Memory B cell (primary cell): ENCODE measurements around the gene ICA1.

ENCODE experiments used
- ATAC-seq: fragments of 150-1000 bp; cut with Tn5 transposase; 2 replicates; pipeline ENCODE4 v1.10.0; 2021; ENCODE audit warnings: low read depth, mild to moderate bottlenecking, moderate library complexity
- DNase-seq, 2 donors: peaks; one replicate each; pipeline ENCODE4 v3.0.0; 2022; ENCODE audit warnings: low spot score in 2 of 2
- H3K27ac Mint-ChIP-seq: one replicate; pipeline ENCODE4 v1.8.0; 2022; ENCODE audit warnings: mild to moderate bottlenecking, moderate library complexity, mixed read lengths
- H3K27me3 Mint-ChIP-seq: one replicate; pipeline ENCODE4 v1.8.0; 2022; ENCODE audit warnings: mixed read lengths
- H3K36me3 Mint-ChIP-seq: one replicate; pipeline ENCODE4 v1.8.0; 2022; ENCODE audit warnings: mild to moderate bottlenecking, mixed read lengths
- H3K4me1 Mint-ChIP-seq: one replicate; pipeline ENCODE4 v1.8.0; 2022; ENCODE audit warnings: mixed read lengths
- H3K4me3 Mint-ChIP-seq: one replicate; pipeline ENCODE4 v1.8.0; 2022; ENCODE audit warnings: mild to moderate bottlenecking, moderate library complexity, mixed read lengths
- H3K9me3 Mint-ChIP-seq: one replicate; pipeline ENCODE4 v1.8.0; 2022; ENCODE audit warnings: mixed read lengths

The ICA1 gene

DNA sequence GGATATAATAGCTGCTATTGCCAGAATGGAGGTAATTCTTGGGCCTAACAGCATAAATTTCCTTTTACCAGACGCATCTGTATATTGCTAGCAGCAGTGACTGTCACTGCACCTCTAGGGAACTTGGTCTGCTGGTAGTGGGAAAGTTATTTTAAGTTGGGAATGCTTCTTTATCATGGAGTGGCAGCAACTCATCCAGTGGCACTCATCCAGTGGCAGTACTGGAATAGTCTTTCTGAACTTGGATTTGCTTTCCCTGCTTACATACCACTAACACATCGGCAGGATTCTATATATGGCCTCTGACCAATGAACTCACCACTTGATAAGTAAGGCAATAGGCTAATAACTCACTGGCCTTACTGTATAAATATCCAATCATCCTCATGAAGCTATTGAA, 22.0 kb upstream of the ICA1 start:
- no peaks in the 10 kb centered on the region for H3K36me3 Mint-ChIP-seq
- no peak for DNase-seq
- no peak for ATAC-seq
- H3K9me3 Mint-ChIP-seq = no peaks in the 10 kb centered on the region
- H3K4me3 Mint-ChIP-seq = no peak overlapping the region
- H3K27me3 Mint-ChIP-seq = peaks cover 3% of the 10 kb centered on the region
- H3K4me1 Mint-ChIP-seq = no peaks in the 10 kb centered on the region
- no peak overlapping the region for H3K27ac Mint-ChIP-seq

DNA sequence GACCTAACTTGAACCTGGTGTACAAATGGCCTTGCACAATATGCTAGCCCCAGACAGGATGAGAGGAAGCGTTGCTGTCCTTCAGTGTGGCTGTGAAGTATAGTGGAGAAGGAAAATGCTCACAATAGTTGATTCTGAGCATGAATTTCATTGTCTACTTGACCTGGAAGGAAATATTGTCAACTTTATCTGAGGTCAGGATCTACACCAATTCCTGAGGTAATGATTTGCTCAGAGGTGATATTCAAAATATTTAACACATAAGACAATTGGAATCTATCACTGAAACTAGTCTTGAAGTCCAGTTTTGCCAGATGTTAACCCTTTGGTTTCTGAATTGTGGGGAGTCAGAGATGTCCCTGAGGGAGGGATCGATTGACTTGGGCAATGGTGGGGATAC, 20.9 kb upstream of the ICA1 start:
- no peaks in the 10 kb centered on the region for H3K4me1 Mint-ChIP-seq

DNA sequence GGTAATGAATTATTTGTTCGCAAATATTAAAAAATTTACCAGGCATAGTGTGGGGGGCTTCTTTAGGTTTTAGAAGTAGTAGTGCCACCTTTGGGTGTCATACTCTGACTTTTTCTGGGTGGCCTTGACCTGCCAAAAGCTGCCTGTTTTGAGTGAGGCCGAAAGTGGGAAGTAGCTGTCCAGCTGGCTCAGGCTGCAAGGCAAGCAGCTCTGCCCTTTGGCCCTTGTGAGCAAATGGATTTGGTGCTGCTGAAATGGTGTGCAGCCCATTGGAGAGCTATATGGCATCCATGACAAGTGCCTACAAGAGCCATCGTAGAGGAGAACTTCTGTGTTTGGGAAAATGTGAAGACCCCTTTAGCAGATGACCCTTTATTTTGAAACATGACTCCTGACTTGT, 20.2 kb upstream of the ICA1 start:
- Mint-ChIP-seq H3K27ac (no peak overlapping the region), H3K36me3 (no peaks in the 10 kb centered on the region), H3K9me3 (no peaks in the 10 kb centered on the region), H3K4me3 (no peak overlapping the region), H3K27me3 (peaks cover 1% of the 10 kb centered on the region), H3K4me1 (no peaks in the 10 kb centered on the region)
- ATAC-seq (no peak), DNase-seq (no peak)

More for the DNA sequence above, 20.9 kb upstream of the ICA1 start:
- ATAC-seq (no peak), DNase-seq (no peak)
- H3K36me3 Mint-ChIP-seq = no peaks in the 10 kb centered on the region
- H3K27ac Mint-ChIP-seq = no peak overlapping the region
- H3K9me3 Mint-ChIP-seq = no peaks in the 10 kb centered on the region
- peaks cover 3% of the 10 kb centered on the region for H3K27me3 Mint-ChIP-seq
- H3K4me3 Mint-ChIP-seq = no peak overlapping the region

DNA sequence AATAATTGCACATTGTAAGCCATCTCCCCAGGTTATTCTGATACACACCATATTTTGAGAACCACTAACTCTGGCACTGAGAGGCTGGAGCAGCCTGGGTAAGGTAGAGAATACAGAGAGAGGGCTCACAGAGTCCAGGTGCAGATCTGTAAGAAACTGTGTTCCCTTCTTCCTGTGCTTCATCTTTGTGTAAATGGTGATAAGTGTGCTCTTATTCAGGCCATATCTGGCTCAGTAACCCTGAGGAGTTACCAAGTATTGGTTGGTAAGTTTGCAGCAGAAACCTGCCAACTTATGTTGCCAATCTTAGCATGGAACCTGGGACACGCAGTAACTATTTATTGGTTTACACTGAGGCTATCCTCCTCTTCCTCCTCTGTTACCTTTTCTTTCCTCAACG, 16.2 kb upstream of the ICA1 start:
- H3K4me3 Mint-ChIP-seq = no peak overlapping the region
- no peaks in the 10 kb centered on the region for H3K9me3 Mint-ChIP-seq
- H3K36me3 Mint-ChIP-seq = no peaks in the 10 kb centered on the region
- H3K27ac Mint-ChIP-seq = no peak overlapping the region
- H3K27me3 Mint-ChIP-seq = peaks cover 3% of the 10 kb centered on the region
- DNase-seq (no peak), ATAC-seq (no peak)
- H3K4me1 Mint-ChIP-seq = no peaks in the 10 kb centered on the region

DNA sequence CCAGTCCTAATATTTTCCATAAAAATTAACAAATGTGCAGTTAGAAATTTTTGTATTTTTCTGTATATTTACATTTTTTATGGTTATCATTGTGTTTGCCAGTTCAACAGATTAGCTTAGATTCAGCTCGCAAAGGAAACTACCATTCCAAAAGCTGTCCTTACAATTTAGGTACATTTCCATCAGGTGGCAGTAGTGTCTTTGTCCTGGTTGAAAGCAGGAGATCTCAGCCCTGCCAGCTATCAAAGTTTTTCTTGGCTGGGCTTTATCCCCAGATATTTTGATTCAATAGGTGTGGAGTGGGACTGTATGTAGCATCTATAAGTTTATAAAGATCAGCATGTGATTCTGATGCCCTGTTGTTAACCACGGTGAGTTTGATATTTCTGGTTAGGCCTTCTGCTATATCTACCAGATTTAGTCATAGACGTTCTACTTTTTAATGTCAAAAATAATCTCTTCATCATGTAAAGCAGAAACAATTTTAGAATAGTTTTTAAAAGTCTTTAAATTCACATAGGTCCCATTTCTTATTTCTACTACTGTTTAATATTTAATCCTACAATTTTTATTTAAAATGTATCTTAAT, 15.5 kb upstream of the ICA1 start:
- Mint-ChIP-seq H3K4me1 (no peaks in the 10 kb centered on the region), H3K9me3 (no peaks in the 10 kb centered on the region), H3K36me3 (no peaks in the 10 kb centered on the region), H3K4me3 (no peak overlapping the region), H3K27ac (no peak overlapping the region), H3K27me3 (peaks cover 3% of the 10 kb centered on the region)
- ATAC-seq (no peak), DNase-seq (no peak)

DNA sequence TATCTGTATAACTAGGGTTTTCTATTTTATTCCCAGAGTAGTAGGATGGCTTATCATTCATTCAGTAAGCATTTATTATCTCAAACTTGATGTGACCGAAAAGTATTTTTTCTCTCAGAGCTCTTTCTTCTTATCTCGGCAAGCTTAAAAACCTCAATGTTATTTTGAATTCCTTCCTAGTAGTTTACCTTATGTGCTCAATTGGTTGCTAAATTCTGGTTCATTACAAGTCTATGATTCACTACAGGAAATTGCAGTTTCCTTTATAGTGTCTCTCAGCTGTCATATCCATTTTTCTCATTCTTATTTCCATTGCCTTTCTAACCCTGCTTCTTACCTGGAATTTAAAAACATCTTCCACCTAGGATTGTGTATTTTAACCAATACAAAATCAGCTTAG, 12.6 kb upstream of the ICA1 start:
- no peak for DNase-seq
- H3K27ac Mint-ChIP-seq = no peak overlapping the region
- H3K4me1 Mint-ChIP-seq = no peaks in the 10 kb centered on the region
- no peak overlapping the region for H3K4me3 Mint-ChIP-seq
- peaks cover 3% of the 10 kb centered on the region for H3K27me3 Mint-ChIP-seq
- H3K9me3 Mint-ChIP-seq = no peaks in the 10 kb centered on the region
- H3K36me3 Mint-ChIP-seq = no peaks in the 10 kb centered on the region
- no peak for ATAC-seq

DNA sequence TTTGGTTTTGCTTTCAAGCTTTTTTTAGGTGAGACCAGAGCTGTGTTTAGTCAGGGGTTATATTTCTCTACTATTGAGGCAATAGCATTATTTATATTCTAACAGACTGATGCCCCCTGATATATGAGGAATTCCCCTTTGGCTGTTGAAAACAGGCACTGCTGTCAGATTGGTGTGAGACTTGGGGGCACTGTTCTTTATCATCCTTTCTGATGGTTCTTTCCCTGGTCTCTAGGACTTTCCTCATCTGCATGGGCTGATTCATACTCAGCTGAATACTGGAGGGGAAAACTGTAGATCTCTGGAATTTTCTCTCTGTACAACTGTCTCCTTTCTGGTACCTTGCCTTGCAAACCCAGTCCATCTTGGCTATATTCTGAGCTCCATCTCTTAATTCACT, 10.0 kb upstream of the ICA1 start:
- H3K4me1 Mint-ChIP-seq = no peaks in the 10 kb centered on the region
- H3K9me3 Mint-ChIP-seq = no peaks in the 10 kb centered on the region
- H3K27ac Mint-ChIP-seq = no peak overlapping the region
- DNase-seq (no peak), ATAC-seq (no peak)
- no peak overlapping the region for H3K4me3 Mint-ChIP-seq
- peaks cover 3% of the 10 kb centered on the region for H3K27me3 Mint-ChIP-seq
- no peaks in the 10 kb centered on the region for H3K36me3 Mint-ChIP-seq

DNA sequence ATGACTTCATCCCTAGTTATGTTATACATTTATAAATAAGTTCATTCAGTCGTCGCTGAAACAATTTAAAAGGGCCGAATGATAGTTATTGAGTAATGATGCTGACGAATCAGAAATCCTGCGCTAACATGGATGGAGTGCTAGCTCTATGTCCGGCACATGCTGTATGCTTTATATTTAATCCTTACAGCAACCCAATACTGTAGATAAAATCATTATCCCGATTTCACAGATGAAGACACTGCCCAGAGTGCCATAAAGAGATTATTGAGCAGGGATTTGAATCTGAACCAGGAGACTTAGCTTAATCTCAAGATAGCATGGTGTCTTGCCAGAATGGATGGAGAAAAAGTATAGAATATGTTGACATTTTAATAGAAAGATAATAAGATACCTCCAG, 1.1 kb upstream of the ICA1 start:
- Mint-ChIP-seq H3K4me3 (no peak overlapping the region), H3K4me1 (peaks cover 4% of the 10 kb centered on the region), H3K9me3 (peaks cover 2% of the 10 kb centered on the region), H3K36me3 (no peaks in the 10 kb centered on the region), H3K27ac (no peak overlapping the region), H3K27me3 (peaks cover 15% of the 10 kb centered on the region)
- DNase-seq (no peak), ATAC-seq (no peak)

DNA sequence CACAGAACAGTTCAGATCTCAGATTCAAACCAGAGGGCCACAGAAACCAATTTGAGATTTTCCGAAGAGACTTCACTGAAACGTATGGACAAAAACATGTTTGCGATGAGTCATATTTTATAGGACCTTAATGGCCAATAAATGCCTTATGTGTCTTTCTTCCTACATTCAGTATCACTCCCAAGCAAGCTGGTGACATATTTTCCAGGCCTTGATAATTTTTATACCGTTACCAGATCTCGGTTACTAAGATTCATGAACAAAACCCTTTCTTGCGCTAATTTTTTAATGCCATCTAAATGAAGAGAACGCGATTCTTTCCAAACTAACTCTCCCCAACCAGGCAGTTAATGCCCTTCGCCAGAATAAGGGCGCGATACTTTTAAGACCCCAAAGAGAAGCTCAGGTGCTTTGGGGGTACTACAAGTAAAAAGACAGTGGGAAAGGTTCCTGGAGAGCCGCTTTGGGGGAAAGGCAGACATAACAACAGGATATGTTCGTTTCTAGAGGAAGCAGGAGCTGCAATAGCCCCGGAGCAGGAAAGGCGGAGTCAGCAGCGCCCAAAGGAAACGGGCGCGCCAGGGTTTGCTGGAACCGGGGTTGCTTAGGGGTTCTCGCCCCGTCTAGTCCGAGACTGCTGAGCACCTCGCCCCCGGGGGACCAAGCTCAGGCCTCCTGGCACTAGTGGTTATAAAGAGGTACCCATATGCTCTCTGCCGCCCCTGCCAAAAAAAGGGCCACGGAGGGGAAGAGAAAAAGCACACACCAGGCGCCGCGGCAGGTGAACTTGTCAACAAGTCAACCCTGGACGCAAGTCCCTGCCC, 884 bp downstream of the ICA1 start:
- no peak overlapping the region for H3K27ac Mint-ChIP-seq
- H3K9me3 Mint-ChIP-seq = peaks cover 2% of the 10 kb centered on the region
- H3K36me3 Mint-ChIP-seq = no peaks in the 10 kb centered on the region
- H3K4me1 Mint-ChIP-seq = peaks cover 4% of the 10 kb centered on the region
- ATAC-seq (peak; percentile 34), DNase-seq (peak in 1 of 2 donors; percentile 5)
- H3K27me3 Mint-ChIP-seq = peaks cover 15% of the 10 kb centered on the region
- H3K4me3 Mint-ChIP-seq = peak overlapping the region; percentile 72

DNA sequence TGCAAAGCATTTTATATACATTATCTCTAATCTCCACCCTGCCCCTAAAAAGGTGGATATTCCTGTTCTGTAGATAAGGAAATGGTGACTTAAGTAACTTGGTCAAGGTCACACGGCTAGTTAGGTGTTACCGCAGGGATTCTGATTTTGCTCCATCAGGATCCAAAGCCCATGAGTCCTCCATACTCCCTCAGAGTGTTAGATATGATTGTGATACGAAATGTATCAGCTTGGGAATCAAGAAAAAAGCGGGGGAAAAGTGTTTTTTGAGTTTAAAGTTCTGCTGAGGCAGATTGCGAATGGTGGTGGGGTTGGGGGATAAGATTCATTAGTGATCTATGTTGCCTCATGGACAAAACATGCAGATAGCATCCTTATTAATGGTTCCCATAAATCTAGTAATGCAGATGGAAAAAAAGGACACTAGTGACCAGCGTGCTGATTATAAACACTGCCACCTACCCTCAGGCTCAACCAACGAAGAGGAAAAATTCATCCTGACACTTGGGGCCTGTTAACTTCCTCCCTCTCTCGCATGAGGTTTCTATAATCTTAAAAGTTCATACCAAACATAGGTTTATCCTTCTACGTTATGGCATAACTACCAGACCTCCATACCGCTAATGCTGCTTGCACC, 2.3 kb downstream of the ICA1 start:
- H3K27ac Mint-ChIP-seq = no peak overlapping the region
- H3K36me3 Mint-ChIP-seq = no peaks in the 10 kb centered on the region

DNA sequence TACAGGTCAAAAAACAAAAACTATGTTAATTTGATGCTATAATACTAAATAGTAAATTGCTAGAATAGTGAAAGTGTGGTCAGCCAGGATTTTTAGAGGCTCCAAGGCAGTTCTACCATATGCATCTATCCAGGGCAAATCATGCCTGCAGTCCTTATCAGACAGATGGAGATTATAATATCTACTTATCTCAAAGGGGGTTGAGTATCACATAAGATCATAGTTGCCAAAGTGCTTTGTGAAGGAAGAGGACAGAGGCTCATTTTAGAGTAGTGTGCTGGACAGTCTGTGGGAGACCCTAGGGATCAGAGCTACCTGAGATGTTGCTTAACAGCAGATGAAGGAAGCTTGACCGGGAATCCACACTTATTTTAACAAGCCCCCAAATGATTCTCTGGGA, 3.2 kb downstream of the ICA1 start:
- Mint-ChIP-seq H3K4me1 (peaks cover 4% of the 10 kb centered on the region), H3K27ac (no peak overlapping the region), H3K9me3 (no peaks in the 10 kb centered on the region), H3K4me3 (no peak overlapping the region), H3K36me3 (no peaks in the 10 kb centered on the region), H3K27me3 (peaks cover 11% of the 10 kb centered on the region)
- ATAC-seq (no peak), DNase-seq (no peak)

More for the DNA sequence above, 2.3 kb downstream of the ICA1 start:
- DNase-seq (no peak), ATAC-seq (no peak)
- Mint-ChIP-seq H3K9me3 (no peaks in the 10 kb centered on the region), H3K4me3 (no peak overlapping the region), H3K4me1 (peaks cover 4% of the 10 kb centered on the region), H3K27me3 (peaks cover 8% of the 10 kb centered on the region)

DNA sequence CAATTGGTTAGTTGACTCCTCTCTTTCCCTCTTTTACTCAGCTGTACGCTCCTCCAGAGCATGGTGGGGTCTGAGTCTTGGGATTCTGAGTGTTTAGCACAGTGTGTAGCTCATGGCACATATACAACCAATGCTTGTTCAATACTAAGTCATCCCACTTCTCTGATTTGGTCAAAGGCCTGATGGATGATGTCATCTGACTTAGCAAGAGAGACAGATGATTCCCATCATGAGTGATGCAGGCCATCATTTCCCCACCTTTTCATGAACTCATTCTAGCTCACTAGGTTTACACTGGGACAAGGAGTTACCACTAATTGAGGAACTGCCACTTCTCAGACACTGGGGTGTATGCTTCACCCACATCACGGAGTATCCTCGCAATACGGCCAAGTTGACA, 3.8 kb downstream of the ICA1 start:
- H3K4me3 Mint-ChIP-seq = no peak overlapping the region
- H3K27ac Mint-ChIP-seq = no peak overlapping the region
- no peak for DNase-seq
- no peaks in the 10 kb centered on the region for H3K36me3 Mint-ChIP-seq
- peaks cover 4% of the 10 kb centered on the region for H3K4me1 Mint-ChIP-seq
- no peak for ATAC-seq
- no peaks in the 10 kb centered on the region for H3K9me3 Mint-ChIP-seq
- peaks cover 12% of the 10 kb centered on the region for H3K27me3 Mint-ChIP-seq

DNA sequence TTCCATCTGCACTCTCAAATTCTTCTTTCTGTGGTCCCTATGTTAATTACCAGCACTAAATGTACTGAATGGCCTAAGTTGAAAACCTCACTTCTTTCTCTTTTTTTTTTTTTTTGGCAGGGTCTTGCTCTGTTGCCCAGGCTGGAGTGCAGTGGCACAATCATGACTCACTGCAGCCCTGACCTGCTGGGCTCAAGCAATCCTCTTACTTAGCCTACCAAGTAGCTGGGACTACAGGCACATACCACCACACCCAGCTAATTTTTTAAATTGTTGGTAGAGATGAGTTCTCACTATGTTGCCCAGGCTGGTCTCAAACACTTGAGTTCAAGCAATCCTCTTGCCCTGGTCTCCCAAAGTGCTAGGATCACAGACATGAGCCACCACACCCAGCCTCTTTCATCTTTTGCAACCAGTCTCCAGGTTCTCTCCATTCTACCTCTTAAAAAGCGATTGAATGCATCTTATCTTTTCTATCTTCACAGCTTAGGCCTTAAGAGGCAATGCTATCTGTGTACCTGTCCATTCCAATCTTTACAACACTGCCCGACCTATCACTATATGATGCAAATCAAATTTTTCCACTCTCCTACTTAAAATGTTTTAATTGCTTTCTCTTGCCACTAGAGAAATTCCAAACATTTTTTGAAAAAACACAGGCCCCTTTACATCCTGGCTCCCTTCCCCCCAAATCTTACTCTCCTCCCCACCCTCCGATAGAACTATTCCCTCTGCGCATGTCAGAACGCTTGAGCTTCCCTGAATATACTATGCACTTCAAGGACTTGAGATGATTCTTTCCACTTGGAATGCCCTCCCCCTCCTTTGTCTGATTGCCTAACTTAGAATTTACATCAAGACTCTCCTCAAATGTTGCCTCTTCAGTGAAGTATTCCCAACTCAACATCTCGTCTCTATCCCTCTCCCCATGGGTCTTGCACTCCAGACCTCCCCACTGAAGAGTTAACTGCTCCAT, 6.0 kb downstream of the ICA1 start:
- ATAC-seq (no peak), DNase-seq (no peak)
- peaks cover 12% of the 10 kb centered on the region for H3K27me3 Mint-ChIP-seq
- no peaks in the 10 kb centered on the region for H3K9me3 Mint-ChIP-seq
- H3K36me3 Mint-ChIP-seq = no peaks in the 10 kb centered on the region
- peaks cover 1% of the 10 kb centered on the region for H3K4me1 Mint-ChIP-seq
- H3K4me3 Mint-ChIP-seq = no peak overlapping the region
- no peak overlapping the region for H3K27ac Mint-ChIP-seq

DNA sequence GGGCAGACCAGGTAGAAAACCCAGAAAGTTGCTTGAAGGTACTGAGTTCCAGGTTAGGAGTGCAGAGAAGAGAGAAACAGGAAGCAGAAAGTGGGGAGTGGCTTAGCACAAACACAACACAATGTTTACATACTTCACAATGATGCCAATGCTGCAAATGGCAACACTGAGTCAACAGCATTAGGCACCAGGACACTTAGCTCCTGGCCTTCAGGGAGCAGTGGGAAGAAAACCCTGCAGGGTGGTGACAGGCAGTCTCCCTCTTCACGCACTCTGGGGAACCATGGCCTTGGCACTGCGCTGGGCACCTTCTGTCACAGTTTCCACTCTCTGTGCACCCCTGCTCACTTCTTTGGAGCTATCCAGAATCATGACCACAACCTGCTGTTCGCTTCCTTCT, 7.3 kb downstream of the ICA1 start:
- no peaks in the 10 kb centered on the region for H3K9me3 Mint-ChIP-seq
- no peak overlapping the region for H3K4me3 Mint-ChIP-seq
- DNase-seq (no peak), ATAC-seq (no peak)
- H3K27me3 Mint-ChIP-seq = peaks cover 9% of the 10 kb centered on the region
- no peaks in the 10 kb centered on the region for H3K36me3 Mint-ChIP-seq
- H3K4me1 Mint-ChIP-seq = no peaks in the 10 kb centered on the region
- no peak overlapping the region for H3K27ac Mint-ChIP-seq
